ENCODE results near the gene ZDHHC5. TPM values are rescaled to one million over a fixed set of nuclear protein-coding genes. Genes with fewer than 3 reads are reported as not detected.
"Not testable (repeated sequence)": the region's sequence is repeated elsewhere in the genome, so short reads cannot be mapped to it uniquely, and the experiment has no call there.

ZDHHC5 gene
- polyA plus RNA-seq, 6 donors from 2014 or later = 6.1 to 39.2 (median 28.2) TPM

- no peaks in the 10 kb centered on the region for H3K27me3 Mint-ChIP-seq
- DNase-seq (no peak), ATAC-seq (ENCODE audit: low read depth in 2 of 2) (no peak)
- H3K4me3 Mint-ChIP-seq = peak overlapping the region in 1 of 8 donors; percentile 27
- peak overlapping the region in 2 of 6 donors; percentile 21 to 88 for H3K27ac Mint-ChIP-seq
- H3K4me1 Mint-ChIP-seq = no peaks in the 10 kb centered on the region
- H3K9me3 Mint-ChIP-seq = no peaks in the 10 kb centered on the region
- peaks cover 23 to 30% of the 10 kb centered on the region in 2 donors for H3K36me3 Mint-ChIP-seq
Observed at GRCh38 chr11:57699813-57700212, 31.9 kb downstream of the ZDHHC5 start.

- Mint-ChIP-seq H3K9me3 (no peaks in the 10 kb centered on the region), H3K4me3 (no peak overlapping the region), H3K27ac (peak overlapping the region in 1 of 6 donors; percentile 49)
Observed at GRCh38 chr11:57700425-57700824, 32.5 kb downstream of the ZDHHC5 start.

GRCh38 chr11:57703341-57703740 lies 35.4 kb downstream of the ZDHHC5 start:
- Mint-ChIP-seq H3K4me3 (no peak overlapping the region), H3K27ac (peak overlapping the region in 1 of 6 donors; percentile 53), H3K4me1 (peaks cover 2 to 4% (median 3%) of the 10 kb centered on the region in 3 donors), H3K9me3 (no peaks in the 10 kb centered on the region), H3K27me3 (no peaks in the 10 kb centered on the region), H3K36me3 (peaks cover 15 to 20% of the 10 kb centered on the region in 2 donors)
- ATAC-seq (ENCODE audit: low read depth in 2 of 2) (no peak), DNase-seq (no peak)

More at GRCh38 chr11:57700425-57700824, 32.5 kb downstream of the ZDHHC5 start:
- no peak for DNase-seq
- no peak for ATAC-seq (ENCODE audit: low read depth in 2 of 2)
- peaks cover 23 to 30% of the 10 kb centered on the region in 2 donors for H3K36me3 Mint-ChIP-seq
- H3K27me3 Mint-ChIP-seq = no peaks in the 10 kb centered on the region
- H3K4me1 Mint-ChIP-seq = no peaks in the 10 kb centered on the region

GRCh38 chr11:57704932-57705331 lies 37.0 kb downstream of the ZDHHC5 start:
- DNase-seq (no peak), ATAC-seq (ENCODE audit: low read depth in 2 of 2) (no peak)
- Mint-ChIP-seq H3K4me1 (peaks cover 6 to 9% (median 7%) of the 10 kb centered on the region in 3 donors), H3K27ac (peak overlapping the region in 2 of 6 donors; percentile 44 to 53), H3K4me3 (no peak overlapping the region), H3K36me3 (peaks cover 10 to 11% of the 10 kb centered on the region in 2 donors), H3K27me3 (no peaks in the 10 kb centered on the region), H3K9me3 (no peaks in the 10 kb centered on the region)

- not testable (repeated sequence) for DNase-seq; H3K4me1 Mint-ChIP-seq; H3K27me3 Mint-ChIP-seq; ATAC-seq (ENCODE audit: low read depth in 2 of 2); H3K9me3 Mint-ChIP-seq
- Mint-ChIP-seq H3K36me3 (peaks cover 10 to 11% of the 10 kb centered on the region in 2 donors), H3K27ac (peak overlapping the region in 1 of 6 donors; percentile 69), H3K4me3 (peak overlapping the region in 1 of 8 donors; percentile 21)
Observed at GRCh38 chr11:57705432-57705831, 37.5 kb downstream of the ZDHHC5 start.

- H3K27ac Mint-ChIP-seq = peak overlapping the region in 1 of 6 donors; percentile 29
- ATAC-seq (ENCODE audit: low read depth in 2 of 2) (no peak), DNase-seq (no peak)
- no peaks in the 10 kb centered on the region for H3K36me3 Mint-ChIP-seq
- peaks cover 27 to 49% (median 31%) of the 10 kb centered on the region in 3 donors for H3K4me1 Mint-ChIP-seq
- H3K9me3 Mint-ChIP-seq = no peaks in the 10 kb centered on the region
- H3K4me3 Mint-ChIP-seq = peak overlapping the region in 4 of 8 donors; percentile 51 to 99 (median 80)
- H3K27me3 Mint-ChIP-seq = no peaks in the 10 kb centered on the region
Observed at GRCh38 chr11:57709802-57710367, 42.0 kb downstream of the ZDHHC5 start.

- Mint-ChIP-seq H3K4me3 (peak within 1 kb of the TSS; percentile 88 to 99 (median 97)), H3K4me1 (peaks cover 27 to 49% (median 31%) of the 10 kb centered on the region in 3 donors), H3K27me3 (no peaks in the 10 kb centered on the region), H3K36me3 (no peaks in the 10 kb centered on the region), H3K27ac (peak within 1 kb of the TSS; percentile 91 to 99 (median 98)), H3K9me3 (no peaks in the 10 kb centered on the region)
- ATAC-seq (ENCODE audit: low read depth in 2 of 2) (peak; percentile 48), DNase-seq (peak; percentile 75)
Observed at GRCh38 chr11:57711414-57712255, 43.7 kb downstream of the ZDHHC5 start, which contains the start of gene MED19. Gene MED19 (minus strand): TSS chr11:57712215. CDS start chr11:57712179, 36 bp downstream.

- DNase-seq (peak; percentile 91), ATAC-seq (ENCODE audit: low read depth in 2 of 2) (peak; percentile 86 to 89)
- Mint-ChIP-seq H3K4me3 (peak within 1 kb of the TSS; percentile 88 to 99 (median 97)), H3K27ac (peak within 1 kb of the TSS; percentile 91 to 99 (median 98)), H3K4me1 (peaks cover 27 to 50% (median 31%) of the 10 kb centered on the region in 3 donors), H3K36me3 (no peaks in the 10 kb centered on the region), H3K27me3 (no peaks in the 10 kb centered on the region), H3K9me3 (no peaks in the 10 kb centered on the region)
Observed at GRCh38 chr11:57712256-57713150, 44.6 kb downstream of the ZDHHC5 start, which contains the start of gene TMX2. Gene TMX2 (plus strand): TSS chr11:57712593. CDS start chr11:57712619, 26 bp downstream.

- H3K27ac Mint-ChIP-seq = peak overlapping the region in 3 of 6 donors; percentile 36 to 48 (median 44)
- ATAC-seq (ENCODE audit: low read depth in 2 of 2) (no peak), DNase-seq (no peak)
- peak overlapping the region; percentile 88 to 99 (median 97) for H3K4me3 Mint-ChIP-seq
- peaks cover 21 to 58% (median 29%) of the 10 kb centered on the region in 3 donors for H3K4me1 Mint-ChIP-seq
- H3K27me3 Mint-ChIP-seq = no peaks in the 10 kb centered on the region
- H3K9me3 Mint-ChIP-seq = no peaks in the 10 kb centered on the region
- H3K36me3 Mint-ChIP-seq = no peaks in the 10 kb centered on the region
Observed at GRCh38 chr11:57713835-57714234, 45.9 kb downstream of the ZDHHC5 start.

GRCh38 chr11:57716726-57717125 lies 48.8 kb downstream of the ZDHHC5 start:
- H3K27me3 Mint-ChIP-seq; DNase-seq; H3K27ac Mint-ChIP-seq; ATAC-seq (ENCODE audit: low read depth in 2 of 2); H3K36me3 Mint-ChIP-seq; H3K9me3 Mint-ChIP-seq; H3K4me3 Mint-ChIP-seq: not testable (repeated sequence)
- peaks cover 15 to 41% (median 23%) of the 10 kb centered on the region in 3 donors for H3K4me1 Mint-ChIP-seq

GRCh38 chr11:57727185-57727584 lies 59.3 kb downstream of the ZDHHC5 start:
- no peak for ATAC-seq (ENCODE audit: low read depth in 2 of 2)
- Mint-ChIP-seq H3K27me3 (no peaks in the 10 kb centered on the region), H3K4me3 (no peak overlapping the region), H3K9me3 (no peaks in the 10 kb centered on the region), H3K27ac (no peak overlapping the region), H3K4me1 (peaks cover 0 to 10% (median 9%) of the 10 kb centered on the region in 3 donors), H3K36me3 (no peaks in the 10 kb centered on the region)
- DNase-seq = no peak

- no peaks in the 10 kb centered on the region for H3K36me3 Mint-ChIP-seq
- DNase-seq (no peak), ATAC-seq (ENCODE audit: low read depth in 2 of 2) (no peak)
- no peak overlapping the region for H3K4me3 Mint-ChIP-seq
- no peaks in the 10 kb centered on the region for H3K27me3 Mint-ChIP-seq
- no peaks in the 10 kb centered on the region for H3K9me3 Mint-ChIP-seq
- H3K4me1 Mint-ChIP-seq = peaks cover 0 to 12% (median 9%) of the 10 kb centered on the region in 3 donors
- peak overlapping the region in 1 of 6 donors; percentile 43 for H3K27ac Mint-ChIP-seq
Observed at GRCh38 chr11:57728829-57729228, 60.9 kb downstream of the ZDHHC5 start.

GRCh38 chr11:57729479-57729878 lies 61.6 kb downstream of the ZDHHC5 start:
- H3K27me3 Mint-ChIP-seq = no peaks in the 10 kb centered on the region
- no peaks in the 10 kb centered on the region for H3K36me3 Mint-ChIP-seq
- ATAC-seq (ENCODE audit: low read depth in 2 of 2) (peak in 1 of 2 donors; percentile 60), DNase-seq (no peak)
- peaks cover 3 to 13% (median 9%) of the 10 kb centered on the region in 3 donors for H3K4me1 Mint-ChIP-seq
- no peak overlapping the region for H3K4me3 Mint-ChIP-seq
- H3K9me3 Mint-ChIP-seq = no peaks in the 10 kb centered on the region
- H3K27ac Mint-ChIP-seq = peak overlapping the region in 1 of 6 donors; percentile 42
